ENCODE data around the gene JARID2.

GRCh38 chr6:15444081-15444731 lies 198.3 kb downstream of the JARID2 start:
- TF ChIP-seq CTCF (IDR thresholded peaks at IDR 0.05): no peak
- no peak for TF ChIP-seq POLR2AphosphoS5 (IDR thresholded peaks at IDR 0.05)
- no peak for TF ChIP-seq POLR2A (IDR thresholded peaks at IDR 0.05)

Measured in breast epithelium (tissue), 3 donors.